Uterus (tissue), 2 donors: Measurements from ENCODE around the gene PRR23E.

Experiments
- CTCF ChIP-seq, 4 experiments: fragments of 200-600 bp in 2 of 4; fragments of 450-650 bp in 2 of 4; sonication (generic) in 2 of 4; IDR thresholded peaks; one replicate each; pipeline ENCODE4 v1.5.1; 2016 to 2019; ENCODE audit warnings: antibody characterized with exemption in 4 of 4, mild to moderate bottlenecking in 2 of 4, moderate library complexity in 1 of 4
- POLR2A ChIP-seq, 2 donors: fragments of 450-650 bp; IDR thresholded peaks; one replicate each; pipeline ENCODE4 v1.6.1; 2016; ENCODE audit warnings: antibody characterized with exemption in 2 of 2, mild to moderate bottlenecking in 1 of 2, moderate library complexity in 1 of 2

- TF ChIP-seq CTCF (IDR thresholded peaks at IDR 0.05) (no peak), POLR2A (IDR thresholded peaks at IDR 0.05) (no peak)
These were observed 41.7 kb upstream of the PRR23E start for GRCh38 chr3:127151251-127151564.
